Endothelial cell of umbilical vein (primary cell): ENCODE data around the gene NKD1. TPM values are rescaled to one million over a fixed set of nuclear protein-coding genes. Genes with fewer than 3 reads are reported as not detected.

Experiments
- BruUV-seq: library from RNA; stranded (reverse); fragments of 400-500 nt; replicated peaks from 2 replicates; lab custom pipeline; 2021; lab: Mats Ljungman, UMichigan
- CTCF ChIA-PET: fragments of 300-600, 350-600 bp; sonication (Branson Sonifier 250); formaldehyde crosslinking; loops from one replicate; lab custom pipeline; 2021; ENCODE audit warnings: antibody characterized with exemption, inconsistent platforms; lab: Charles Lee
- POLR2A ChIA-PET: fragments of 300-600, 350-600 bp; sonication (Branson Sonifier 250); formaldehyde crosslinking; loops from one replicate; lab custom pipeline; 2021; ENCODE audit warnings: antibody characterized with exemption, inconsistent platforms; lab: Charles Lee
- DNase-seq: peaks from one replicate; pipeline ENCODE4 v3.0.0-alpha.2; 2011; ENCODE audit warnings: low read depth, low spot score
- FAIRE-seq: peaks from 2 replicates; lab custom pipeline; 2011; peaks lifted over from hg19 to GRCh38; lab: Jason Lieb, UNC
- H2AFZ ChIP-seq: 2 replicates; pipeline ENCODE4 v1.6.0; 2012; ENCODE audit warnings: low read depth, low read length, control low read depth, inconsistent platforms
- H3K27ac ChIP-seq: 2 replicates; pipeline ENCODE4 v1.5.1; 2011; ENCODE audit warnings: low read depth, mild to moderate bottlenecking, control low read depth, low read length, moderate library complexity; ENCODE audit not compliant: insufficient read depth
- H3K27me3 ChIP-seq, 2 experiments: 2 replicates each; pipeline versions ENCODE4 v1.6.0 to v1.6.1; 2011; ENCODE audit warnings: low read length in 2 of 2, mixed read lengths in 1 of 2; ENCODE audit not compliant: control insufficient read depth in 2 of 2, insufficient read depth in 2 of 2
- H3K36me3 ChIP-seq, 2 experiments: 2 replicates in 1 of 2; 3 replicates in 1 of 2; pipeline ENCODE4 v1.5.1; 2011; ENCODE audit warnings: low read length in 2 of 2, mild to moderate bottlenecking in 1 of 2, moderate library complexity in 1 of 2; ENCODE audit not compliant: control insufficient read depth in 2 of 2, insufficient read depth in 2 of 2; ENCODE audit errors: extremely low read depth in 1 of 2
- H3K4me1 ChIP-seq: 3 replicates; pipeline ENCODE4 v1.5.1; 2011; ENCODE audit warnings: mild to moderate bottlenecking, low read length; ENCODE audit not compliant: control insufficient read depth, insufficient read depth; ENCODE audit errors: extremely low read depth
- H3K4me2 ChIP-seq: 2 replicates; pipeline ENCODE4 v1.6.1; 2011; ENCODE audit warnings: low read length, control low read depth, mixed read lengths; ENCODE audit not compliant: insufficient read depth
- H3K4me3 ChIP-seq, 3 experiments: fragments of 200-600 bp in 1 of 3; sonication (generic), shearing (Covaris generic) in 1 of 3; replicated peaks in 1 of 3; 2 replicates each; pipeline ENCODE4 v1.5.1; 2011 to 2016; ENCODE audit warnings: control low read depth in 3 of 3, low read length in 3 of 3, mild to moderate bottlenecking in 2 of 3, inconsistent platforms in 1 of 3, low read depth in 1 of 3, moderate library complexity in 1 of 3; ENCODE audit not compliant: insufficient read depth in 1 of 3
- H3K79me2 ChIP-seq: 2 replicates; pipeline ENCODE4 v1.6.0; 2012; ENCODE audit warnings: low read length, inconsistent platforms; ENCODE audit not compliant: control insufficient read depth, insufficient read depth
- H3K9ac ChIP-seq: replicated peaks from 2 replicates; pipeline ENCODE3; 2011; ENCODE audit warnings: low read length, control low read depth; ENCODE audit not compliant: insufficient read depth; ENCODE audit errors: extremely low read depth
- H3K9me1 ChIP-seq: replicated peaks from 3 replicates; pipeline ENCODE4 v1.6.0; 2011; ENCODE audit warnings: mild to moderate bottlenecking, low read length; ENCODE audit not compliant: control insufficient read depth, insufficient read depth; ENCODE audit errors: extremely low read depth
- H3K9me3 ChIP-seq: replicated peaks from 2 replicates; pipeline ENCODE4 v1.5.1; 2012; ENCODE audit warnings: low read length, inconsistent platforms; ENCODE audit not compliant: control insufficient read depth, insufficient read depth
- H4K20me1 ChIP-seq: replicated peaks from 2 replicates; pipeline ENCODE3; 2011; ENCODE audit warnings: mild to moderate bottlenecking, low read length; ENCODE audit not compliant: control insufficient read depth, insufficient read depth; ENCODE audit errors: extremely low read depth
- CTCF ChIP-seq, 2 donors: IDR thresholded peaks; 1 replicate in 1 of 2; 2 replicates in 1 of 2; pipeline ENCODE4 v1.5.1; 2011; ENCODE audit warnings: low read length in 2 of 2, mild to moderate bottlenecking in 2 of 2, moderate library complexity in 2 of 2, control low read depth in 1 of 2, inconsistent platforms in 1 of 2, low read depth in 1 of 2; ENCODE audit not compliant: insufficient read depth in 1 of 2; ENCODE audit errors: extremely low read depth in 1 of 2
- EZH2 ChIP-seq: IDR thresholded peaks from 2 replicates; pipeline ENCODE4 v1.6.1; 2012; ENCODE audit warnings: borderline replicate concordance, low read depth, mild to moderate bottlenecking, moderate library complexity, low read length, inconsistent platforms; ENCODE audit not compliant: severe bottlenecking
- FOS ChIP-seq: IDR thresholded peaks from 2 replicates; pipeline ENCODE4 v1.6.1; 2011; ENCODE audit warnings: mild to moderate bottlenecking, low read length, moderate library complexity, borderline replicate concordance; ENCODE audit not compliant: insufficient read depth
- GATA2 ChIP-seq: IDR thresholded peaks from 2 replicates; pipeline ENCODE4 v1.7.0; 2011; ENCODE audit warnings: low read depth, mild to moderate bottlenecking, moderate library complexity, mixed read lengths, low read length; ENCODE audit not compliant: insufficient read length, insufficient read depth
- JUN ChIP-seq: IDR thresholded peaks from 2 replicates; pipeline ENCODE4 v1.6.1; 2011; ENCODE audit warnings: borderline replicate concordance, low read depth; ENCODE audit not compliant: insufficient read length, insufficient read depth
- MAX ChIP-seq: IDR thresholded peaks from 2 replicates; pipeline ENCODE4 v1.6.1; 2011; ENCODE audit not compliant: insufficient read depth, insufficient read length
- MYC ChIP-seq: IDR thresholded peaks from one replicate; pipeline ENCODE4 v1.6.1; 2011; ENCODE audit warnings: mild to moderate bottlenecking, low read depth, low read length
- POLR2A ChIP-seq: IDR thresholded peaks from 2 replicates; pipeline ENCODE4 v1.6.1; 2012; ENCODE audit warnings: low read depth, mild to moderate bottlenecking, control low read depth, low read length
- POLR2AphosphoS5 ChIP-seq: IDR thresholded peaks from 2 replicates; pipeline ENCODE4 v1.6.1; 2012; ENCODE audit warnings: low read depth, mild to moderate bottlenecking, control low read depth, low read length, moderate library complexity; ENCODE audit not compliant: insufficient read depth
- dilution Hi-C: fragments of 300-500 bp; cut with MboI; formaldehyde crosslinking; loops from one replicate; pipeline ENCODE4 v1.15.0; 2019; ENCODE audit warnings: low sequenced_read_pairs; ENCODE audit not compliant: extremely low pct_ligation_motif_present
- intact Hi-C: fragments of 100-400 bp; cut with micrococcal nuclease; formaldehyde crosslinking; loops from one replicate; pipeline ENCODE4 v1.10.0; 2022
- polyA plus RNA-seq, 4 experiments: library from polyadenylated mRNA; depleted of rRNA in 3 of 4; stranded (reverse) in 3 of 4; unstranded in 1 of 4; fragments of >200 nt; gene quantifications; 2 replicates each; pipeline versions ENCODE4 v1.2.1 to v1.2.3, GENCODE V29; 2011 to 2012; ENCODE audit warnings: missing spikeins in 1 of 4
- total RNA-seq: library from RNA; stranded (reverse); gene quantifications from 2 replicates; pipeline ENCODE4 v1.2.3, GENCODE V29; 2021

NKD1 gene
- total and polyA plus RNA-seq, 2 donors (not counting 3 experiments of a cell fraction or from before 2014, with no cell fraction given): not detected

- POLR2A ChIA-PET: no interaction called here
- CTCF ChIA-PET: interaction anchor here (1.0 kb wide), 1 partner anchor 16 kb away, joined by 3 read pairs; no protein-coding TSS in a partner anchor
- BruUV-seq: no TSS peak
These were observed 16.8 kb upstream of the NKD1 start for GRCh38 chr16:50531359-50531758.

GRCh38 chr16:50531901-50532300 is 16.3 kb upstream of the NKD1 start:
- Histone ChIP-seq H4K20me1 (no peaks in the 10 kb centered on the region), H2AFZ (no peak overlapping the region), H3K36me3 (no peaks in the 10 kb centered on the region), H3K4me1 (no peaks in the 10 kb centered on the region), H3K27ac (no peak overlapping the region), H3K79me2 (no peaks in the 10 kb centered on the region), H3K9me3 (no peaks in the 10 kb centered on the region), H3K9me1 (no peaks in the 10 kb centered on the region), H3K9ac (no peak overlapping the region), H3K4me2 (no peak overlapping the region), H3K4me3 (no peak overlapping the region), H3K27me3 (no peaks in the 10 kb centered on the region)
- TF ChIP-seq POLR2A (no peak), MAX (no peak), FOS (no peak), MYC (no peak), JUN (no peak), EZH2 (no peak), CTCF (IDR thresholded peaks at IDR 0.05; ENCODE audit: extremely low read depth in 1 of 2, insufficient read depth in 1 of 2, low read depth in 1 of 2, low read length in 2 of 2) (no peak), GATA2 (no peak), POLR2AphosphoS5 (no peak)
- DNase-seq (no peak), FAIRE-seq (no peak)
- dilution Hi-C loops: no loop called here
- POLR2A ChIA-PET: no interaction called here
- intact Hi-C loops: no loop called here
- BruUV-seq: no TSS peak
- CTCF ChIA-PET: interaction anchor here (0.8 kb wide), 1 partner anchor 132 kb away, joined by 3 read pairs; no protein-coding TSS in a partner anchor

More at GRCh38 chr16:50531359-50531758, 16.8 kb upstream of the NKD1 start:
- no peaks in the 10 kb centered on the region for H3K9me1 ChIP-seq
- no peaks in the 10 kb centered on the region for H3K36me3 ChIP-seq
- FAIRE-seq: no peak
- no peak overlapping the region for H3K4me2 ChIP-seq
- no peak overlapping the region for H3K27ac ChIP-seq
- H3K4me3 ChIP-seq: no peak overlapping the region
- no peaks in the 10 kb centered on the region for H3K9me3 ChIP-seq
- no peak overlapping the region for H2AFZ ChIP-seq
- no peak for DNase-seq
- intact Hi-C loops (no loop called here), dilution Hi-C loops (no loop called here)
- no peaks in the 10 kb centered on the region for H3K4me1 ChIP-seq
- H3K27me3 ChIP-seq: no peaks in the 10 kb centered on the region
- H3K79me2 ChIP-seq: no peaks in the 10 kb centered on the region
- TF ChIP-seq MAX (no peak), POLR2AphosphoS5 (no peak), JUN (no peak), FOS (no peak)
- H4K20me1 ChIP-seq: no peaks in the 10 kb centered on the region
- H3K9ac ChIP-seq: no peak overlapping the region
